ENCODE results near the gene GHSR. TPM values are rescaled to one million over a fixed set of nuclear protein-coding genes. Genes with fewer than 3 reads are reported as not detected.

GHSR gene
- total and polyA plus RNA-seq, 10 donors: not detected

DNA sequence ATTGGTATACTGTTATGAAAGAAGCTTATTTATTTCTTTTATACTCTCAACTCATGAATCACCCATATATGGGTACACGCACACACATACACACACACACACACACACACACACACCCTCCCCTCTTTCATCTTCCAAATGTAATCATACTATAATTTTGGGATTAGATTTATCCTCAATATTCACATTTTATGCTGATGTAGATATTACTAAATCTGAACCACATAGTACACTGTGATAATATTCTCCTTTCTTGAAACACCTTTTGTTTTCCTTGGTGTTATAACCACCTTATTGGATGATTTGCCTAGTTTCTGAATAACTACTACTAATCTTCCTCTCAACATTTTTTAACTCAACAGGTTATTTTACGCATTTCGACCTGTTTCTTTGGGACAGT, 8.1 kb upstream of the GHSR start:
- 84 to 96% (median 91%) methylated on average over 3 of the region's 3 CpGs for WGBS, 5 donors
- Histone ChIP-seq H3K27me3 (replicated peaks in 1 of 7) (peaks cover 0 to 22% (median 2%) of the 10 kb centered on the region in 7 donors), H3K36me3 (no peaks in the 10 kb centered on the region), H3K4me1 (peaks cover 0 to 4% (median 0%) of the 10 kb centered on the region in 6 donors), H3K27ac (no peak overlapping the region), H3K9me3 (no peaks in the 10 kb centered on the region), H3K4me3 (no peak overlapping the region)
- intact Hi-C loops (cut with DNase I; ENCODE audit: low total_unique reads): no loop called here
- TF ChIP-seq POLR2A (IDR thresholded peaks at IDR 0.05): no peak
- TF ChIP-seq POLR2AphosphoS5 (IDR thresholded peaks at IDR 0.05): no peak
- TF ChIP-seq, protein P1, sequence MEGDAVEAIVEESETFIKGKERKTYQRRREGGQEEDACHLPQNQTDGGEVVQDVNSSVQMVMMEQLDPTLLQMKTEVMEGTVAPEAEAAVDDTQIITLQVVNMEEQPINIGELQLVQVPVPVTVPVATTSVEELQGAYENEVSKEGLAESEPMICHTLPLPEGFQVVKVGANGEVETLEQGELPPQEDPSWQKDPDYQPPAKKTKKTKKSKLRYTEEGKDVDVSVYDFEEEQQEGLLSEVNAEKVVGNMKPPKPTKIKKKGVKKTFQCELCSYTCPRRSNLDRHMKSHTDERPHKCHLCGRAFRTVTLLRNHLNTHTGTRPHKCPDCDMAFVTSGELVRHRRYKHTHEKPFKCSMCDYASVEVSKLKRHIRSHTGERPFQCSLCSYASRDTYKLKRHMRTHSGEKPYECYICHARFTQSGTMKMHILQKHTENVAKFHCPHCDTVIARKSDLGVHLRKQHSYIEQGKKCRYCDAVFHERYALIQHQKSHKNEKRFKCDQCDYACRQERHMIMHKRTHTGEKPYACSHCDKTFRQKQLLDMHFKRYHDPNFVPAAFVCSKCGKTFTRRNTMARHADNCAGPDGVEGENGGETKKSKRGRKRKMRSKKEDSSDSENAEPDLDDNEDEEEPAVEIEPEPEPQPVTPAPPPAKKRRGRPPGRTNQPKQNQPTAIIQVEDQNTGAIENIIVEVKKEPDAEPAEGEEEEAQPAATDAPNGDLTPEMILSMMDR (IDR thresholded peaks at IDR 0.05 in 8 of 11, conservative IDR thresholded peaks at IDR 0.05 in 3 of 11): no peak
- DNase-seq: no peak

GRCh38 chr3:172454180-172454579, 5.9 kb upstream of the GHSR start:
- TF ChIP-seq POLR2AphosphoS5 (IDR thresholded peaks at IDR 0.05) (no peak), POLR2A (IDR thresholded peaks at IDR 0.05) (no peak)
- TF ChIP-seq, protein P1 (IDR thresholded peaks at IDR 0.05 in 8 of 11, conservative IDR thresholded peaks at IDR 0.05 in 3 of 11): no peak

GRCh38 chr3:172449466-172450149, 1.4 kb upstream of the GHSR start:
- no peaks in the 10 kb centered on the region for H3K9me3 ChIP-seq
- H3K27me3 ChIP-seq (replicated peaks in 1 of 7): peaks cover 7 to 78% (median 42%) of the 10 kb centered on the region in 7 donors
- WGBS, 5 donors: 8 to 16% (median 8%) methylated on average over 23 to 34 of the region's 34 CpGs
- no peak overlapping the region for H3K4me3 ChIP-seq
- TF ChIP-seq POLR2AphosphoS5 (IDR thresholded peaks at IDR 0.05): no peak
- TF ChIP-seq, protein P1 (IDR thresholded peaks at IDR 0.05 in 8 of 11, conservative IDR thresholded peaks at IDR 0.05 in 3 of 11): no peak
- no peak for TF ChIP-seq POLR2A (IDR thresholded peaks at IDR 0.05)
- H3K4me1 ChIP-seq: peaks cover 0 to 32% (median 25%) of the 10 kb centered on the region in 6 donors
- no peak overlapping the region for H3K27ac ChIP-seq
- intact Hi-C loops (cut with DNase I; ENCODE audit: low total_unique reads): no loop called here
- no peak for DNase-seq
- H3K36me3 ChIP-seq: no peaks in the 10 kb centered on the region

More at GRCh38 chr3:172454180-172454579, 5.9 kb upstream of the GHSR start:
- intact Hi-C loops (cut with DNase I; ENCODE audit: low total_unique reads): no loop called here
- no peak overlapping the region for H3K27ac ChIP-seq
- no peaks in the 10 kb centered on the region for H3K36me3 ChIP-seq
- no peak for DNase-seq
- H3K4me3 ChIP-seq: no peak overlapping the region
- H3K27me3 ChIP-seq (replicated peaks in 1 of 7): peaks cover 7 to 44% (median 21%) of the 10 kb centered on the region in 7 donors
- H3K4me1 ChIP-seq: peaks cover 0 to 9% (median 7%) of the 10 kb centered on the region in 6 donors
- H3K9me3 ChIP-seq: no peaks in the 10 kb centered on the region

GRCh38 chr3:172448661-172449465, 607 bp upstream of the GHSR start:
- H3K9me3 ChIP-seq: no peaks in the 10 kb centered on the region
- TF ChIP-seq POLR2AphosphoS5 (IDR thresholded peaks at IDR 0.05): no peak
- no peak for TF ChIP-seq POLR2A (IDR thresholded peaks at IDR 0.05)
- TF ChIP-seq, protein P1 (IDR thresholded peaks at IDR 0.05 in 8 of 11, conservative IDR thresholded peaks at IDR 0.05 in 3 of 11): no peak
- intact Hi-C loops (cut with DNase I; ENCODE audit: low total_unique reads): no loop called here
- no peak overlapping the region for H3K27ac ChIP-seq
- peaks cover 0 to 32% (median 25%) of the 10 kb centered on the region in 6 donors for H3K4me1 ChIP-seq
- WGBS, 5 donors: 9 to 17% (median 11%) methylated on average over 35 to 43 of the region's 43 CpGs
- DNase-seq: no peak
- H3K27me3 ChIP-seq (replicated peaks in 1 of 7): peaks cover 7 to 80% (median 42%) of the 10 kb centered on the region in 7 donors
- peak overlapping the region in 2 of 8 donors; percentile 28 to 49 for H3K4me3 ChIP-seq
- H3K36me3 ChIP-seq: no peaks in the 10 kb centered on the region
